BLaER1 (cell line): Measurements from ENCODE around the gene ADGRG3.

Experiments
- H3K27ac ChIP-seq: shearing (Covaris generic); formaldehyde crosslinking; 2 replicates; pipeline ENCODE4 v1.8.1; 2022
- H3K27me3 ChIP-seq: shearing (Covaris generic); formaldehyde crosslinking; 2 replicates; pipeline ENCODE4 v1.8.1; 2022
- H3K36me3 ChIP-seq: shearing (Covaris generic); formaldehyde crosslinking; 2 replicates; pipeline ENCODE4 v1.8.1; 2022
- H3K4me1 ChIP-seq: shearing (Covaris generic); formaldehyde crosslinking; 2 replicates; pipeline ENCODE4 v1.8.1; 2022
- H3K4me2 ChIP-seq: shearing (Covaris generic); formaldehyde crosslinking; 2 replicates; pipeline ENCODE4 v1.8.1; 2022
- H3K4me3 ChIP-seq: shearing (Covaris generic); formaldehyde crosslinking; 2 replicates; pipeline ENCODE4 v1.8.1; 2022
- H3K9ac ChIP-seq: shearing (Covaris generic); formaldehyde crosslinking; 2 replicates; pipeline ENCODE4 v1.8.1; 2022
- H3K9me3 ChIP-seq: shearing (Covaris generic); formaldehyde crosslinking; 2 replicates; pipeline ENCODE4 v1.8.1; 2022
- H4K20me1 ChIP-seq: shearing (Covaris generic); formaldehyde crosslinking; 2 replicates; pipeline ENCODE4 v1.8.1; 2022
- Cebpa-rat ChIP-seq: shearing (Covaris generic); IDR thresholded peaks from 2 replicates; pipeline ENCODE4 v1.8.1; 2022

The ADGRG3 gene

GRCh38 chr16:57668263-57668571, at the start of gene ADGRG3:
Gene ADGRG3, plus strand, starts transcription at chr16:57668306. Its CDS starts 42 bp downstream, at chr16:57668348.
- peaks cover 4% of the 10 kb centered on the region; the same call in 1 of the 2 replicates for H3K36me3 ChIP-seq
- H3K27ac ChIP-seq: 0 out of 2 replicates have a peak within 1 kb of the TSS, but pooled peaks have one; percentile 12
- no peak for TF ChIP-seq Cebpa-rat
- no peak within 1 kb of the TSS for H3K4me2 ChIP-seq
- H3K9me3 ChIP-seq: no peaks in the 10 kb centered on the region
- no peaks in the 10 kb centered on the region for H4K20me1 ChIP-seq
- H3K27me3 ChIP-seq: no peaks in the 10 kb centered on the region
- H3K9ac ChIP-seq: no peak within 1 kb of the TSS
- H3K4me3 ChIP-seq: no peak within 1 kb of the TSS
- peaks cover 12% of the 10 kb centered on the region for H3K4me1 ChIP-seq

GRCh38 chr16:57619133-57619605, 48.9 kb upstream of the ADGRG3 start:
- Histone ChIP-seq H3K4me3 (no peak overlapping the region), H3K27ac (peak overlapping the region; percentile 5; the same call in 1 of the 2 replicates), H3K4me1 (peaks cover 84% of the 10 kb centered on the region)

GRCh38 chr16:57619606-57620334, 48.3 kb upstream of the ADGRG3 start:
- Histone ChIP-seq H3K27me3 (no peaks in the 10 kb centered on the region), H4K20me1 (no peaks in the 10 kb centered on the region), H3K36me3 (no peaks in the 10 kb centered on the region), H3K4me2 (peak overlapping the region; percentile 76), H3K9me3 (no peaks in the 10 kb centered on the region), H3K9ac (no peak overlapping the region), H3K27ac (peak overlapping the region; percentile 5; the same call in 1 of the 2 replicates), H3K4me3 (no peak overlapping the region), H3K4me1 (peaks cover 84% of the 10 kb centered on the region)
- TF ChIP-seq Cebpa-rat: no peak

More at GRCh38 chr16:57619133-57619605, 48.9 kb upstream of the ADGRG3 start:
- Histone ChIP-seq H3K9ac (no peak overlapping the region), H4K20me1 (no peaks in the 10 kb centered on the region), H3K36me3 (no peaks in the 10 kb centered on the region), H3K27me3 (no peaks in the 10 kb centered on the region), H3K9me3 (no peaks in the 10 kb centered on the region), H3K4me2 (peak overlapping the region; percentile 76; the same call in 1 of the 2 replicates)
- TF ChIP-seq Cebpa-rat: no peak

GRCh38 chr16:57620335-57621231, 47.5 kb upstream of the ADGRG3 start:
- H3K27me3 ChIP-seq: no peaks in the 10 kb centered on the region
- H3K4me2 ChIP-seq: peak overlapping the region; percentile 76
- no peaks in the 10 kb centered on the region for H3K9me3 ChIP-seq
- peak overlapping the region; percentile 50; the same call in 1 of the 2 replicates for H3K9ac ChIP-seq
- H4K20me1 ChIP-seq: no peaks in the 10 kb centered on the region
- no peak overlapping the region for H3K4me3 ChIP-seq
- peak overlapping the region; percentile 68 for H3K27ac ChIP-seq
- peaks cover 84% of the 10 kb centered on the region for H3K4me1 ChIP-seq
- no peak for TF ChIP-seq Cebpa-rat
- H3K36me3 ChIP-seq: no peaks in the 10 kb centered on the region

GRCh38 chr16:57621521-57622271, 46.4 kb upstream of the ADGRG3 start:
- Histone ChIP-seq H3K36me3 (no peaks in the 10 kb centered on the region), H3K27ac (peak overlapping the region; percentile 35; the same call in 1 of the 2 replicates), H3K4me1 (peaks cover 82% of the 10 kb centered on the region), H3K27me3 (no peaks in the 10 kb centered on the region), H3K9ac (no peak overlapping the region), H3K9me3 (no peaks in the 10 kb centered on the region), H3K4me3 (no peak overlapping the region), H4K20me1 (no peaks in the 10 kb centered on the region), H3K4me2 (peak overlapping the region; percentile 76; the same call in 1 of the 2 replicates)
- no peak for TF ChIP-seq Cebpa-rat

GRCh38 chr16:57622361-57623250, 45.5 kb upstream of the ADGRG3 start:
- Histone ChIP-seq H3K4me2 (peak overlapping the region; percentile 76; the same call in 1 of the 2 replicates), H4K20me1 (no peaks in the 10 kb centered on the region), H3K4me1 (peaks cover 76% of the 10 kb centered on the region), H3K27me3 (no peaks in the 10 kb centered on the region), H3K4me3 (no peak overlapping the region), H3K9ac (no peak overlapping the region), H3K9me3 (no peaks in the 10 kb centered on the region), H3K27ac (no peak overlapping the region), H3K36me3 (no peaks in the 10 kb centered on the region)
- no peak for TF ChIP-seq Cebpa-rat

- no peak for TF ChIP-seq Cebpa-rat
- H3K4me2 ChIP-seq: no peak overlapping the region
Measured at GRCh38 chr16:57623251-57624043, 44.7 kb upstream of the ADGRG3 start.

GRCh38 chr16:57624044-57624688, 43.9 kb upstream of the ADGRG3 start:
- Histone ChIP-seq H3K9ac (no peak overlapping the region), H3K36me3 (no peaks in the 10 kb centered on the region), H3K9me3 (no peaks in the 10 kb centered on the region), H3K4me1 (peaks cover 88% of the 10 kb centered on the region), H3K4me2 (peak overlapping the region; percentile 78), H4K20me1 (no peaks in the 10 kb centered on the region), H3K27me3 (no peaks in the 10 kb centered on the region), H3K27ac (peak overlapping the region; percentile 49), H3K4me3 (no peak overlapping the region)
- peak; percentile 91 for TF ChIP-seq Cebpa-rat

More at GRCh38 chr16:57623251-57624043, 44.7 kb upstream of the ADGRG3 start:
- Histone ChIP-seq H3K9ac (no peak overlapping the region), H4K20me1 (no peaks in the 10 kb centered on the region), H3K4me3 (no peak overlapping the region), H3K27me3 (no peaks in the 10 kb centered on the region), H3K27ac (no peak overlapping the region), H3K4me1 (peaks cover 81% of the 10 kb centered on the region), H3K9me3 (no peaks in the 10 kb centered on the region), H3K36me3 (no peaks in the 10 kb centered on the region)
